HCT116 (cell line): ENCODE measurements around the gene PCSK2.

Source experiments
- CEBPB ChIP-seq: IDR thresholded peaks from 2 replicates; pipeline ENCODE4 v1.6.1; 2012; ENCODE audit warnings: low read depth
- EZH2 ChIP-seq: fragments of 200-600 bp; sonication (generic); IDR thresholded peaks from 2 replicates; pipeline ENCODE4 v1.6.1; 2017; ENCODE audit warnings: antibody characterized with exemption, mixed run types
- EZH2phosphoT487 ChIP-seq: fragments of 200-600 bp; IDR thresholded peaks from 2 replicates; pipeline ENCODE4 v1.6.1; 2018; ENCODE audit warnings: antibody characterized with exemption, borderline replicate concordance
- POLR2A ChIP-seq: IDR thresholded peaks from 2 replicates; pipeline ENCODE4 v1.7.0; 2011; ENCODE audit warnings: borderline replicate concordance; ENCODE audit not compliant: insufficient read depth, insufficient read length; ENCODE audit errors: extremely low read depth
- POLR2AphosphoS5 ChIP-seq: IDR thresholded peaks from 2 replicates; pipeline ENCODE4 v1.6.1; 2011; ENCODE audit warnings: mild to moderate bottlenecking, low read depth, low read length, moderate library complexity
- SIN3A ChIP-seq: IDR thresholded peaks from 2 replicates; pipeline ENCODE4 v1.6.1; 2012; ENCODE audit warnings: low read depth
- YY1 ChIP-seq: IDR thresholded peaks from 2 replicates; pipeline ENCODE4 v1.6.1; 2011; ENCODE audit warnings: low read length, low read depth, moderate library complexity, mild to moderate bottlenecking; ENCODE audit not compliant: insufficient replicate concordance; ENCODE audit errors: extremely low read depth
- TF ChIP-seq, protein P1 (sequence below), 3 experiments: fragments of 200-600 bp in 1 of 3; sonication (generic) in 1 of 3; IDR thresholded peaks in 2 of 3; conservative IDR thresholded peaks in 1 of 3; 2 replicates each; pipeline ENCODE4 v1.5.1; 2012 to 2017; ENCODE audit warnings: low read depth in 2 of 3, low read length in 2 of 3, antibody characterized with exemption in 1 of 3, borderline replicate concordance in 1 of 3, control low read depth in 1 of 3, mild to moderate bottlenecking in 1 of 3, mixed read lengths in 1 of 3, mixed run types in 1 of 3, moderate library complexity in 1 of 3; ENCODE audit not compliant: insufficient read depth in 1 of 3
- TF ChIP-seq, protein P2 (sequence below): IDR thresholded peaks from 2 replicates; pipeline ENCODE4 v1.6.1; 2012; ENCODE audit warnings: low read depth
- TF ChIP-seq, protein P3 (sequence below): IDR thresholded peaks from 2 replicates; pipeline ENCODE4 v1.6.1; 2012

DNA sequence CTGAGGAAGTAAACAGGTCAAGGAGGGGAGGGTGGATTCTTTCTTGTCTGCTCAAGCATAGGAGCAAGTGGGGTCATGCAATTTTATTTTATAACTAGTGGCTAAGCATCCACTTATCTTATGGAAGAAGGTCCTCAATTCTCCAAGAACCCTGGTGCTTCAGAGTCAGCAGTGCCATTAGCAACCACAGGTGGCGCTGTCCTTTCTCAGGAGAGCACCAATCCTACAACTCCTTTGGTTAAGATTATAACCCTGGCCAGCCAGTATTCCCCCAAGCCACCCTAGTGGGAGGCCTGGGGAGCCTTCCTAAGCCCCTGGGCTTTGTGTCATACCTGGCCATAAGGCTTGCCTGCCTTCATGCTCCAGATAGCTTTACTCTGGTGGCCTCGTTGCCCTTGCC lies 60.7 kb downstream of the PCSK2 start:
- TF ChIP-seq, protein P1, sequence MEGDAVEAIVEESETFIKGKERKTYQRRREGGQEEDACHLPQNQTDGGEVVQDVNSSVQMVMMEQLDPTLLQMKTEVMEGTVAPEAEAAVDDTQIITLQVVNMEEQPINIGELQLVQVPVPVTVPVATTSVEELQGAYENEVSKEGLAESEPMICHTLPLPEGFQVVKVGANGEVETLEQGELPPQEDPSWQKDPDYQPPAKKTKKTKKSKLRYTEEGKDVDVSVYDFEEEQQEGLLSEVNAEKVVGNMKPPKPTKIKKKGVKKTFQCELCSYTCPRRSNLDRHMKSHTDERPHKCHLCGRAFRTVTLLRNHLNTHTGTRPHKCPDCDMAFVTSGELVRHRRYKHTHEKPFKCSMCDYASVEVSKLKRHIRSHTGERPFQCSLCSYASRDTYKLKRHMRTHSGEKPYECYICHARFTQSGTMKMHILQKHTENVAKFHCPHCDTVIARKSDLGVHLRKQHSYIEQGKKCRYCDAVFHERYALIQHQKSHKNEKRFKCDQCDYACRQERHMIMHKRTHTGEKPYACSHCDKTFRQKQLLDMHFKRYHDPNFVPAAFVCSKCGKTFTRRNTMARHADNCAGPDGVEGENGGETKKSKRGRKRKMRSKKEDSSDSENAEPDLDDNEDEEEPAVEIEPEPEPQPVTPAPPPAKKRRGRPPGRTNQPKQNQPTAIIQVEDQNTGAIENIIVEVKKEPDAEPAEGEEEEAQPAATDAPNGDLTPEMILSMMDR (IDR thresholded peaks at IDR 0.05 in 2 of 3, conservative IDR thresholded peaks at IDR 0.05 in 1 of 3; ENCODE audit: borderline replicate concordance in 1 of 3, insufficient read depth in 1 of 3, low read depth in 2 of 3, low read length in 2 of 3), result peak in 2 of 3 experiments; percentile 52 to 59; a peak in 4 of 6 replicates
- TF ChIP-seq, protein P2, sequence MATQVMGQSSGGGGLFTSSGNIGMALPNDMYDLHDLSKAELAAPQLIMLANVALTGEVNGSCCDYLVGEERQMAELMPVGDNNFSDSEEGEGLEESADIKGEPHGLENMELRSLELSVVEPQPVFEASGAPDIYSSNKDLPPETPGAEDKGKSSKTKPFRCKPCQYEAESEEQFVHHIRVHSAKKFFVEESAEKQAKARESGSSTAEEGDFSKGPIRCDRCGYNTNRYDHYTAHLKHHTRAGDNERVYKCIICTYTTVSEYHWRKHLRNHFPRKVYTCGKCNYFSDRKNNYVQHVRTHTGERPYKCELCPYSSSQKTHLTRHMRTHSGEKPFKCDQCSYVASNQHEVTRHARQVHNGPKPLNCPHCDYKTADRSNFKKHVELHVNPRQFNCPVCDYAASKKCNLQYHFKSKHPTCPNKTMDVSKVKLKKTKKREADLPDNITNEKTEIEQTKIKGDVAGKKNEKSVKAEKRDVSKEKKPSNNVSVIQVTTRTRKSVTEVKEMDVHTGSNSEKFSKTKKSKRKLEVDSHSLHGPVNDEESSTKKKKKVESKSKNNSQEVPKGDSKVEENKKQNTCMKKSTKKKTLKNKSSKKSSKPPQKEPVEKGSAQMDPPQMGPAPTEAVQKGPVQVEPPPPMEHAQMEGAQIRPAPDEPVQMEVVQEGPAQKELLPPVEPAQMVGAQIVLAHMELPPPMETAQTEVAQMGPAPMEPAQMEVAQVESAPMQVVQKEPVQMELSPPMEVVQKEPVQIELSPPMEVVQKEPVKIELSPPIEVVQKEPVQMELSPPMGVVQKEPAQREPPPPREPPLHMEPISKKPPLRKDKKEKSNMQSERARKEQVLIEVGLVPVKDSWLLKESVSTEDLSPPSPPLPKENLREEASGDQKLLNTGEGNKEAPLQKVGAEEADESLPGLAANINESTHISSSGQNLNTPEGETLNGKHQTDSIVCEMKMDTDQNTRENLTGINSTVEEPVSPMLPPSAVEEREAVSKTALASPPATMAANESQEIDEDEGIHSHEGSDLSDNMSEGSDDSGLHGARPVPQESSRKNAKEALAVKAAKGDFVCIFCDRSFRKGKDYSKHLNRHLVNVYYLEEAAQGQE, result no peak
- TF ChIP-seq YY1 (no peak), POLR2A (no peak), EZH2 (no peak), CEBPB (no peak), POLR2AphosphoS5 (no peak), EZH2phosphoT487 (no peak), SIN3A (no peak)
- TF ChIP-seq, protein P3, sequence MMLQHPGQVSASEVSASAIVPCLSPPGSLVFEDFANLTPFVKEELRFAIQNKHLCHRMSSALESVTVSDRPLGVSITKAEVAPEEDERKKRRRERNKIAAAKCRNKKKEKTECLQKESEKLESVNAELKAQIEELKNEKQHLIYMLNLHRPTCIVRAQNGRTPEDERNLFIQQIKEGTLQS, result no peak
